ENCODE measurements around the gene FAS. TPM values are rescaled to one million over a fixed set of nuclear protein-coding genes. Genes with fewer than 3 reads are reported as not detected.

The FAS gene
- 0.31 and 4.5 TPM in 2 replicates for total RNA-seq (2014; rRNA removed; shearing (Covaris generic))

DNA sequence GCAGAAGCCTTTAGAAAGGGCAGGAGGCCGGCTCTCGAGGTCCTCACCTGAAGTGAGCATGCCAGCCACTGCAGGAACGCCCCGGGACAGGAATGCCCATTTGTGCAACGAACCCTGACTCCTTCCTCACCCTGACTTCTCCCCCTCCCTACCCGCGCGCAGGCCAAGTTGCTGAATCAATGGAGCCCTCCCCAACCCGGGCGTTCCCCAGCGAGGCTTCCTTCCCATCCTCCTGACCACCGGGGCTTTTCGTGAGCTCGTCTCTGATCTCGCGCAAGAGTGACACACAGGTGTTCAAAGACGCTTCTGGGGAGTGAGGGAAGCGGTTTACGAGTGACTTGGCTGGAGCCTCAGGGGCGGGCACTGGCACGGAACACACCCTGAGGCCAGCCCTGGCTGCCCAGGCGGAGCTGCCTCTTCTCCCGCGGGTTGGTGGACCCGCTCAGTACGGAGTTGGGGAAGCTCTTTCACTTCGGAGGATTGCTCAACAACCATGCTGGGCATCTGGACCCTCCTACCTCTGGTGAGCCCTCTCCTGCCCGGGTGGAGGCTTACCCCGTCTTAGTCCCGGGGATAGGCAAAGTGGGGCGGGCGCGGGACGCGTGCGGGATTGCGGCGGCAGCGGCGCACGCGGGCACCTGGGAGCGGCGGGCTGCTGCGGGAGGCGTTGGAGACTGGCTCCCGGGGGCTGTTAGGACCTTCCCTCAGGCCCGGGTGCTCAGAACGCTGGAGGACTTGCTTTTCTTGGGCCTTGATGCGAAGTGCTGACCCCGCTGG is at the start of gene FAS:
Gene FAS, plus strand, starts transcription at position 415 of the 777 bp plus-strand sequence. Its CDS starts 79 bp downstream, at position 494.
- peak; percentile 33 for DNase-seq (ENCODE audit: low spot score)
- in situ Hi-C loops (cut with HindIII; ENCODE audit: low sequenced_read_pairs), result no loop called here

DNA sequence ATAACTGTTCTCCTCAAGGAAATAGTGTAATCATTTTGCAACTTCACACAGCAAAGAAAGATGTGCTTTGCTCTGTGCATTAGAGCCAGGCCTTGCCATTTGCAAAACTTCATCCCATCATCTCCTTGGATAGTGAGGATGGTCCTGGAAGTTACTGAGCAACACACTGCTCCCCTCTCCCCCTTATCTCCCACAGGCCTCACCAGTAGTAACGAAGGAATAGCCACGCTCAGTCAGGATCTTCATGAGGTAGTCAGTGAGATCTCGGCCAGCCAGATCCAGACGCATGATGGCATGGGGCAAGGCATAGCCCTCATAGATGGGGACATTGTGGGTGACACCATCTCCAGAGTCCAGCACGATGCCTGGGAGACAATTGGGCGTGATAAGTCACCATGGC is 49.6 kb upstream of the FAS start:
- in situ Hi-C loops (cut with HindIII; ENCODE audit: low sequenced_read_pairs), result no loop called here

GRCh38 chr10:88943778-88944177 is 46.8 kb upstream of the FAS start:
- DNase-seq (ENCODE audit: low spot score), result no peak
- in situ Hi-C loops (cut with HindIII; ENCODE audit: low sequenced_read_pairs), result no loop called here

More for the DNA sequence above, 49.6 kb upstream of the FAS start:
- no peak for DNase-seq (ENCODE audit: low spot score)

- in situ Hi-C loops (cut with HindIII; ENCODE audit: low sequenced_read_pairs), result no loop called here
- DNase-seq (ENCODE audit: low spot score), result no peak
Observed at GRCh38 chr10:88944813-88945212, 45.8 kb upstream of the FAS start.

DNA sequence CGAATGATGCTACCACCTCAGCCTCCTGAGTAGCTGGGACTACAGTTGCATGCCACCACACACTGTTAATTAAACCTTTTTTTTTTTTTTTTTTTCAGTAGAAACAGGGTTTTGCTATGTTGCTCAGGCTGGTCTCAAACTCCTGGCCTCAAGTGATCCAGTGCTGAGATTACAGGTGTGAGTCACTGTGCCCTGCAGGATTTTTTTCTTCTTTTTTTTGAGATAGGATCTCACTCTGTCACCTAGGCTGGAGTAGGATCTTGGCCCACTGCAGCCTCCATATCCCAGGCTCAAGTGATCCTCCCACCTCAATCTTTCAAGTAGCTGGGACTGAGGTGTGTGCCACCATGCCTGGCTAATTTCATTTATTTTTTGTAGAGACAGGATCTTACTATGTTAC is 44.4 kb upstream of the FAS start:
- in situ Hi-C loops (cut with HindIII; ENCODE audit: low sequenced_read_pairs), result no loop called here
- no peak for DNase-seq (ENCODE audit: low spot score)

GRCh38 chr10:88946965-88947590 is 43.5 kb upstream of the FAS start:
- DNase-seq (ENCODE audit: low spot score), result no peak
- in situ Hi-C loops (cut with HindIII; ENCODE audit: low sequenced_read_pairs), result no loop called here

DNA sequence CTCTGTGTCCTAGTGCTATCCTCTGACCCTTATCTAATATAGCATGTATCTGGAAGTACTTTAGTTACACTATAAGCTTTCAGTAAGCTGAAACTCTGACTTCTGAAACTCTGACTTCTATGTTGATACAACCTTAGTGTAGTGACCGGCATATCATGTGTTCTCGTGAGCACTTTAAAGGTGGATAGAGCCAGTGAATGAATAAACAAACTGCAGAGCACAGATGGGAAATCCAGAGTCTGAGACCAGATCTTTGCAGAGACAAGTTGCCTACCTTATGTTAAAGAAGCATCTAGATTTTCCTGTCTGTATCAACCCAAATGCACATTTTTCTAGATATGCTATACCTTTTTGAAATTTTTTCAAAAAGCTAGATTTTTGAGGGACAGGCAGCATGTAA is 41.5 kb upstream of the FAS start:
- DNase-seq (ENCODE audit: low spot score), result no peak

DNA sequence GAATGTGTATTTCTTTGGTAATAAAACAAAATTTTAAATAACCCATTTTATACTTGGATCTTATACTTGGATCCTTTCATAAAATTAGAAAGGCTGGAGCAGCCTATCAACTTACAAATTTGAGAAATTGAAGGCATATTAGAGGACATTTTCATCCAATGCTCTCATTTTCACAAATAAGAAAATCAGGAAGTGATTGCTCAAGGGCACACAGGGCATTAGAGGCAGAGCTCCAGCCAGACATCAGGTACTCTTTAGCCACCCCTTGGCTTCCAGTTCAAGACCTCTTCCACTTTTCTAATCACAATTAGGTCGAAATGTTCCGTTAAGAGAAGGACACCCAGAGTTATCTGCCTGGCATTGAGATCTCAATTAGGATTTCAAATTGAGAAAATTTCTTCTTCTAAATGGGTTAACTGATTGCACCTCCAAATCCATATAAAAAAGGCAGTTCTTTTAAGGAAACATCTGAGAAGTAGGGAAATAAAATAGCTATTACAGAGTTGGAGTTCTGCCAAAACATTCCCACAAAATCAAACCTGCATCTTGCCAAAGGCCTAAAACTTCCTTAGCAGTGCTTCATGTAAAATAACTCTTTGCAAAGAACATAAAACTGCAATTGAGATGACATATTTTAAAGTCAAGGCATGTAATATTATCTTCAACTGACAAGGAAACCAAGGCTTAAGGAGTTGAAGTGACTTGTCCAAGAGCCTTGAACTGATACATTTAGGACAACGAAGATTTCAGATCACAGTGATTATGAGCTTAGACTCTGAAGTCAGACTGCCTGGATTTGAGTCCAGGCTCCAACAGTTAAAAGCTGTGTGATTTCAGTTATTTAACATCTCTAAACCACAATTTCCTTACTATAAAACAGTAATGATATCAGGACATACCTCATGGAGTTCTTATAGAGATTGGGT is 40.4 kb upstream of the FAS start:
- in situ Hi-C loops (cut with HindIII; ENCODE audit: low sequenced_read_pairs), result no loop called here
- DNase-seq (ENCODE audit: low spot score), result no peak

More for the DNA sequence above, 41.5 kb upstream of the FAS start:
- in situ Hi-C loops (cut with HindIII; ENCODE audit: low sequenced_read_pairs), result no loop called here

- DNase-seq (ENCODE audit: low spot score), result no peak
- in situ Hi-C loops (cut with HindIII; ENCODE audit: low sequenced_read_pairs), result no loop called here
Observed at GRCh38 chr10:88952647-88953111, 37.9 kb upstream of the FAS start, which contains the start of gene ACTA2. Gene ACTA2 (minus strand): TSS chr10:88952773. CDS start chr10:88948930, 3,843 bp downstream.

DNA sequence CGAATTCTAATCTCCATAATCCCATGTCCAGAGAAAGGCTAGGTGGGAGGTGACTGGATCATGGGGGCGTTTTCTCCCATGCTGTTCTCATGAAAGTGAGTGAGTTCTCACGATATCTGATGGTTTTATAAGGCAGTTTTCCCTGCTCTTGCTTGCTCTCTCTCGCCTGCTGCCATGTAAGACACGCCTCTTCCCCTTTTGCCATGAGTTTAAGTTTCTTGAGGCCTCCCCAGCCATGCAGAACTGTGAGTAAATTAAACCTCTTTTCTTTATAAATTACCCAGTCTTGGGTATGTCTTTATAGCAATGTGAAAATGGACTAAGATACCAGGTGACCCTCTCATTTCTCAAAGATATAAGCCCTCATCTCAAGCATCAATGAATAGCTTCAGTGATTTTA is 36.9 kb upstream of the FAS start:
- no peak for DNase-seq (ENCODE audit: low spot score)
- in situ Hi-C loops (cut with HindIII; ENCODE audit: low sequenced_read_pairs), result no loop called here

- DNase-seq (ENCODE audit: low spot score), result no peak
- in situ Hi-C loops (cut with HindIII; ENCODE audit: low sequenced_read_pairs), result no loop called here
Observed at GRCh38 chr10:88954458-88955083, 36.0 kb upstream of the FAS start.

GRCh38 chr10:88957381-88957780 is 33.2 kb upstream of the FAS start:
- no peak for DNase-seq (ENCODE audit: low spot score)
- in situ Hi-C loops (cut with HindIII; ENCODE audit: low sequenced_read_pairs), result no loop called here

GRCh38 chr10:88958721-88959120 is 31.9 kb upstream of the FAS start:
- in situ Hi-C loops (cut with HindIII; ENCODE audit: low sequenced_read_pairs), result no loop called here

DNA sequence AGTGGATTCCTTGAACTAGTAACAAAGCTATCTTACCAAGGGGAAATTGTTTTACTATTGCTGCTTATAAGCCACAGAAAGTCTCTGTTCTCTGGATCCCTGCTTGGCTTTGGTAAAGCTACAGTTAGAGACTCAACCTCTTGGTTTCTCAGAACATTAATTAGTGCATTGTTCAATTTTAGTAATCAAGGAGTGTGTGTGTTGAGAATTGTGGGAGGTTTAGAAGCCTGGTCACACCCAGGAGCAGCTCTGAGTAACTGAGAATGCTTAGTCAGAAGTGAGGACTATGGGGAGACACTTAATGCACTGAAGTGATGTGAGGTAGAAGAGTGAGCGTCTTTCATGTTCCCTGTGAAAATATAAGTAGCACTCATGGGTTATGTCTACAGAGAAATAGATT is 29.8 kb upstream of the FAS start:
- in situ Hi-C loops (cut with HindIII; ENCODE audit: low sequenced_read_pairs), result no loop called here
- DNase-seq (ENCODE audit: low spot score), result no peak

More at GRCh38 chr10:88958721-88959120, 31.9 kb upstream of the FAS start:
- no peak for DNase-seq (ENCODE audit: low spot score)

DNA sequence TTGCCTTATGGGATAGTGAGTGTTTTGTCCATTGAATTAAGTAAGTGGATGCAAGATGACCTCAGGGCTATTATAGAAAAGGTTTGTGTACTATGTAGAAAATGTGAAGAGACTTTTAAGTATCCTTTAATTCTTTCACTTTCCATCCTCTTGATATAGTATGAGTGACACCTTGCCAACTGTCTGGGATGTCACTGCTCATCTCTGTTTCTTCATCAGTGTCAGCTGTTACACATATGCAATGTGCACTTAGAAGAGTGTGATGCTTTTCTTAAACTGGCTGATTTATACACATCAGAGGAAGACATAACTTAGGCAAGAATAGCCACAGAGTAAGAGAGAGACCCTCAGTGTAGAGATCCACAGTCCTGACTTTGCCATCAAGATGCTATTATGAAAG is 29.3 kb upstream of the FAS start:
- in situ Hi-C loops (cut with HindIII; ENCODE audit: low sequenced_read_pairs), result no loop called here
- DNase-seq (ENCODE audit: low spot score), result no peak

DNA sequence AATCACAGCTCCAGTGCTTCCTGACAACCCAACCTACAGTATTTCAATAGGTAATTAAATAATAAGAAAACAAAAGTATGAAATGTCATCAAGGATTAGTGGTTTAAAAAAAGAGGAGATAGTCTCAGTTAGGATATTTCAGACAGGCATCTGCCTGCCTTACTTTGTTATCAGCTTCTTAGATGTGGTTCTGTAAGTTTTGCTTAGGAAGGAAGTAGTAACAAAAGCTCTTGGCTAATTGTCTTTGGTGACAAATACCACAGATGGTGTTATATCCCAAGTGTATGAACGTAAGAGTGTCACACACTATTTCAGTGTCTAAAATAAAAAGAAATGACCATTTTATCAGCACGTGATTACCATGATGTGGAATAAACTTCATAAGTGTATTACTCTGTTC is 28.3 kb upstream of the FAS start:
- no peak for DNase-seq (ENCODE audit: low spot score)
- in situ Hi-C loops (cut with HindIII; ENCODE audit: low sequenced_read_pairs), result no loop called here

- in situ Hi-C loops (cut with HindIII; ENCODE audit: low sequenced_read_pairs), result no loop called here
- no peak for DNase-seq (ENCODE audit: low spot score)
Observed at GRCh38 chr10:88963318-88963717, 27.3 kb upstream of the FAS start.

- in situ Hi-C loops (cut with HindIII; ENCODE audit: low sequenced_read_pairs), result no loop called here
- DNase-seq (ENCODE audit: low spot score), result no peak
Observed at GRCh38 chr10:88964360-88964759, 26.2 kb upstream of the FAS start.

DNA sequence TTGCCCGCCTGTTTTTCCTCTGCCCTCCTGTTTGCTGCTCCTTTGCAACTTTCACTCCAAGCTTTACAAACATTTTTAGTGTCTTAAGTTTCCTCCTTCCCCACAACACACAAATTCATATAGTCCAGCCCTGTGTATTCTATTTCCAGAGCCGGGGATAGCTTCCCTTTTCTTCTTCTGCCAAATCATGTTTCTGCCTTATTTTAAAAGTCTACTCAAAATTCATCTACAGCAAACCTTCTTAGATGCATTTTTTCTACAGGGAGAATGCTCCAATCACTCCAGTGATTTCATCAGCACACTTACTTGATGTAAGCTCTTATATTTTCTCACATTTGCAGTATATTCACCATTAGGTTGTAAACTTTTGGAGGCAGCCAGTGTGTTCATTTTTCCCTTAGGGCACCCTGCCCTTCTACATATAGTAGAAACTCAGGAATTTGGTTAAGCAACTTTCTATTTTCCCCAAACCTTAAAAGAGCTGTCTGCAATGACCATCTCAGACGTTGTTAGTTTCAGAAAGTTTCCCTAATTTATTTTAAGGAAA is 25.7 kb upstream of the FAS start:
- no peak for DNase-seq (ENCODE audit: low spot score)
- in situ Hi-C loops (cut with HindIII; ENCODE audit: low sequenced_read_pairs), result no loop called here

Measured in G401 (cell line).